K562 (cell line): ENCODE measurements around the gene HP. TPM values are rescaled to one million over a fixed set of nuclear protein-coding genes. Genes with fewer than 3 reads are reported as not detected.

Source experiments
- ATAC-seq: fragments of 200-7000 bp; cut with Tn5 transposase; 3 replicates; pipeline ENCODE4 v1.9.1; 2020; ENCODE audit warnings: moderate library complexity
- BruUV-seq: library from RNA; stranded (reverse); fragments of 400-500 nt; replicated peaks from 2 replicates; lab custom pipeline; 2021; lab: Mats Ljungman, UMichigan
- CTCF ChIA-PET: fragments of 300-600 bp; formaldehyde crosslinking; extraction: SDS; loops from one replicate; lab custom pipeline; 2021; ENCODE audit warnings: low intra/inter-chr PET ratio; lab: Yijun Ruan, JAX
- POLR2A ChIA-PET: fragments of 300-600, 350-650 bp; sonication (Branson Sonifier 250); formaldehyde crosslinking; extraction: SDS; loops from one replicate; lab custom pipeline; 2021; ENCODE audit warnings: antibody characterized with exemption, inconsistent platforms; lab: Yijun Ruan, JAX
- DNase-seq, 4 experiments: peaks; one replicate each; pipeline versions ENCODE4 v3.0.0 to v3.0.0-alpha.2; 2011 to 2018; ENCODE audit warnings: low spot score in 3 of 4, mixed read lengths in 3 of 4; ENCODE audit errors: extremely low read depth in 1 of 4
- FAIRE-seq: peaks from 2 replicates; lab custom pipeline; 2011; peaks lifted over from hg19 to GRCh38; lab: Jason Lieb, UNC
- H2AFZ ChIP-seq: 2 replicates; pipeline ENCODE4 v1.6.0; 2011; ENCODE audit warnings: low read depth, low read length, control low read depth, inconsistent platforms
- H3K27ac ChIP-seq: fragments of 200-600 bp; 3 replicates; pipeline ENCODE4 v1.8.0; 2011; ENCODE audit warnings: low read depth, mild to moderate bottlenecking, control low read depth, inconsistent platforms, low read length, moderate library complexity, mixed read lengths; ENCODE audit errors: extremely low read depth
- H3K27me3 ChIP-seq, 2 experiments: fragments of 300-600 bp in 1 of 2; 2 replicates in 1 of 2; 3 replicates in 1 of 2; pipeline versions ENCODE4 v1.6.0 to v1.8.0; 2011; ENCODE audit warnings: inconsistent platforms in 2 of 2, low read length in 2 of 2, mild to moderate bottlenecking in 1 of 2, mixed read lengths in 1 of 2, moderate library complexity in 1 of 2; ENCODE audit not compliant: control insufficient read depth in 2 of 2, insufficient read depth in 2 of 2
- H3K36me3 ChIP-seq: fragments of 300-600 bp; 3 replicates; pipeline ENCODE4 v1.8.0; 2011; ENCODE audit warnings: mild to moderate bottlenecking, low read length, inconsistent platforms; ENCODE audit not compliant: control insufficient read depth, insufficient read depth
- H3K4me1 ChIP-seq, 2 experiments: fragments of 200-600 bp in 1 of 2; replicated peaks in 1 of 2; 2 replicates in 1 of 2; 3 replicates in 1 of 2; pipeline versions ENCODE4 v1.5.1 to v1.8.0; 2011; ENCODE audit warnings: inconsistent platforms in 2 of 2, low read length in 2 of 2, mild to moderate bottlenecking in 1 of 2, mixed read lengths in 1 of 2, moderate library complexity in 1 of 2; ENCODE audit not compliant: control insufficient read depth in 2 of 2, insufficient read depth in 2 of 2
- H3K4me2 ChIP-seq: 2 replicates; pipeline ENCODE4 v1.6.1; 2011; ENCODE audit warnings: low read length, control low read depth, inconsistent platforms, mixed read lengths; ENCODE audit not compliant: insufficient read depth
- H3K4me3 ChIP-seq: fragments of 200-600 bp; sonication (generic), shearing (Covaris generic); 2 replicates; pipeline ENCODE4 v1.5.1; 2016; ENCODE audit warnings: control low read depth, inconsistent platforms
- H3K79me2 ChIP-seq: fragments of 200-600 bp; 3 replicates; pipeline ENCODE4 v1.8.0; 2011; ENCODE audit warnings: low read length, inconsistent platforms; ENCODE audit not compliant: control insufficient read depth, insufficient read depth
- H3K9ac ChIP-seq, 2 experiments: 2 replicates each; pipeline versions ENCODE4 v1.6.0 to v1.6.1; 2011; ENCODE audit warnings: low read depth in 2 of 2, low read length in 2 of 2, control low read depth in 1 of 2, inconsistent platforms in 1 of 2, mild to moderate bottlenecking in 1 of 2, mixed read lengths in 1 of 2; ENCODE audit not compliant: insufficient read depth in 1 of 2
- H3K9me1 ChIP-seq: one replicate; pipeline ENCODE4 v1.6.0; 2011; ENCODE audit warnings: inconsistent platforms, mild to moderate bottlenecking, low read length, moderate library complexity; ENCODE audit not compliant: control insufficient read depth, insufficient read depth
- H3K9me3 ChIP-seq: replicated peaks from 2 replicates; pipeline ENCODE4 v1.5.1; 2011; ENCODE audit warnings: low read depth, low read length, inconsistent platforms; ENCODE audit not compliant: control insufficient read depth, insufficient read depth
- H4K20me1 ChIP-seq: replicated peaks from 2 replicates; pipeline ENCODE4 v1.6.1; 2011; ENCODE audit warnings: low read length, inconsistent platforms, mixed read lengths; ENCODE audit not compliant: control insufficient read depth, insufficient read depth
- CREB3L1 ChIP-seq: fragments of 450-650 bp; IDR thresholded peaks from 2 replicates; pipeline ENCODE4 v1.6.1; 2014; ENCODE audit warnings: low read depth, mild to moderate bottlenecking, moderate library complexity, borderline replicate concordance
- HEY1 ChIP-seq: fragments of 250-450 bp; sonication (Bioruptor Pico); IDR thresholded peaks from 2 replicates; pipeline ENCODE4 v1.5.0; 2020; ENCODE audit warnings: mild to moderate bottlenecking, moderate library complexity, borderline replicate concordance
- MNT ChIP-seq, 2 experiments: fragments of 450-650 bp; conservative IDR thresholded peaks; 2 replicates each; pipeline ENCODE4 v1.6.1; 2017; ENCODE audit warnings: mild to moderate bottlenecking in 2 of 2, moderate library complexity in 2 of 2
- MXD1 ChIP-seq: fragments of 250-450 bp; sonication (Bioruptor Pico); IDR thresholded peaks from 2 replicates; pipeline ENCODE4 v1.8.0; 2021; ENCODE audit warnings: borderline replicate concordance, mild to moderate bottlenecking, moderate library complexity; ENCODE audit not compliant: poor library complexity, severe bottlenecking
- NUFIP1 ChIP-seq: fragments of 450-650 bp; IDR thresholded peaks from 2 replicates; pipeline ENCODE4 v1.6.1; 2018; ENCODE audit not compliant: partially characterized antibody
- TSC22D4 ChIP-seq: fragments of 450-650 bp; IDR thresholded peaks from 2 replicates; pipeline ENCODE4 v1.6.1; 2016; ENCODE audit warnings: missing genetic modification characterization, missing biosample characterization, control low read depth
- ZNF584 ChIP-seq: fragments of 200-800 bp; sonication (Bioruptor generic); IDR thresholded peaks from 2 replicates; pipeline ENCODE4 v1.6.1; 2016; ENCODE audit warnings: low read depth, mild to moderate bottlenecking, missing genetic modification characterization, missing compliant biosample characterization
- ZNF586 ChIP-seq: fragments of 450-650 bp; formaldehyde crosslinking; conservative IDR thresholded peaks from 2 replicates; pipeline ENCODE4 v1.4.0; 2020; ENCODE audit warnings: mild to moderate bottlenecking, moderate library complexity
- ZNF79 ChIP-seq: fragments of 250-450 bp; sonication (Bioruptor Pico); IDR thresholded peaks from 2 replicates; pipeline ENCODE4 v1.4.0; 2020; ENCODE audit warnings: low read depth, mild to moderate bottlenecking, moderate library complexity
- WGBS: fragments of 100-300 bp; shearing (Covaris generic); methylation state at CpG from one replicate; pipeline ENCODE4 v1.1.6; 2016; ENCODE audit warnings: low coverage, mixed read lengths; ENCODE audit not compliant: insufficient coverage; ENCODE audit errors: missing lambda C conversion rate; 5-methylcytosine and 5-hydroxymethylcytosine counted together
- in situ Hi-C: fragments of 300-500 bp; cut with MboI; formaldehyde crosslinking; loops from 4 replicates; pipeline ENCODE4 v1.15.0; 2018; ENCODE audit warnings: inconsistent platforms, mixed read lengths
- intact Hi-C: fragments of 100-400 bp; cut with micrococcal nuclease; formaldehyde crosslinking; loops from 2 replicates; pipeline ENCODE4 v1.14.2; 2022
- polyA plus RNA-seq, 8 experiments: library from polyadenylated mRNA; depleted of rRNA in 4 of 8; stranded (reverse) in 5 of 8; unstranded in 3 of 8; fragments of >200 nt; fragmentation: Nextera tagmentation in 2 of 8; fragmentation: Illumina TruSeq in 1 of 8; extraction: Ambion mirVana in 2 of 8; extraction: Trizol in 1 of 8; gene quantifications; 2 replicates each; pipeline versions ENCODE4 v1.2.1 to v1.2.3, GENCODE V29; 2011 to 2014; ENCODE audit warnings: inconsistent platforms in 1 of 8, missing spikeins in 1 of 8
- total RNA-seq, 7 experiments: library from RNA; depleted of rRNA in 6 of 7; stranded (reverse); fragments of >200 nt in 6 of 7; fragmentation: Illumina TruSeq in 2 of 7; extraction: Trizol in 2 of 7; gene quantifications; 2 replicates each; pipeline versions ENCODE4 v1.2.1 to v1.2.3, GENCODE V29; 2011 to 2021; ENCODE audit warnings: low replicate concordance in 1 of 7
- TF ChIP-seq, protein P1 (sequence below): fragments of 450-650 bp; IDR thresholded peaks from 2 replicates; pipeline ENCODE4 v1.6.1; 2017; ENCODE audit warnings: antibody characterized with exemption, mild to moderate bottlenecking
- TF ChIP-seq, protein P2 (sequence below): fragments of 450-650 bp; IDR thresholded peaks from 2 replicates; pipeline ENCODE4 v1.6.1; 2016; ENCODE audit warnings: missing biosample characterization, missing genetic modification characterization

HP gene
- total and polyA plus RNA-seq, 9 of the 15 experiments (the other 6 are each of a cell fraction or from before 2014, with no cell fraction given), result 0.04 to 8.7 TPM; not detected in 7

DNA sequence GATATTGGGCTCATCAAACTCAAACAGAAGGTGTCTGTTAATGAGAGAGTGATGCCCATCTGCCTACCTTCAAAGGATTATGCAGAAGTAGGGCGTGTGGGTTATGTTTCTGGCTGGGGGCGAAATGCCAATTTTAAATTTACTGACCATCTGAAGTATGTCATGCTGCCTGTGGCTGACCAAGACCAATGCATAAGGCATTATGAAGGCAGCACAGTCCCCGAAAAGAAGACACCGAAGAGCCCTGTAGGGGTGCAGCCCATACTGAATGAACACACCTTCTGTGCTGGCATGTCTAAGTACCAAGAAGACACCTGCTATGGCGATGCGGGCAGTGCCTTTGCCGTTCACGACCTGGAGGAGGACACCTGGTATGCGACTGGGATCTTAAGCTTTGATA lies 6.1 kb downstream of the HP start (continued):
- TF ChIP-seq, protein P1, sequence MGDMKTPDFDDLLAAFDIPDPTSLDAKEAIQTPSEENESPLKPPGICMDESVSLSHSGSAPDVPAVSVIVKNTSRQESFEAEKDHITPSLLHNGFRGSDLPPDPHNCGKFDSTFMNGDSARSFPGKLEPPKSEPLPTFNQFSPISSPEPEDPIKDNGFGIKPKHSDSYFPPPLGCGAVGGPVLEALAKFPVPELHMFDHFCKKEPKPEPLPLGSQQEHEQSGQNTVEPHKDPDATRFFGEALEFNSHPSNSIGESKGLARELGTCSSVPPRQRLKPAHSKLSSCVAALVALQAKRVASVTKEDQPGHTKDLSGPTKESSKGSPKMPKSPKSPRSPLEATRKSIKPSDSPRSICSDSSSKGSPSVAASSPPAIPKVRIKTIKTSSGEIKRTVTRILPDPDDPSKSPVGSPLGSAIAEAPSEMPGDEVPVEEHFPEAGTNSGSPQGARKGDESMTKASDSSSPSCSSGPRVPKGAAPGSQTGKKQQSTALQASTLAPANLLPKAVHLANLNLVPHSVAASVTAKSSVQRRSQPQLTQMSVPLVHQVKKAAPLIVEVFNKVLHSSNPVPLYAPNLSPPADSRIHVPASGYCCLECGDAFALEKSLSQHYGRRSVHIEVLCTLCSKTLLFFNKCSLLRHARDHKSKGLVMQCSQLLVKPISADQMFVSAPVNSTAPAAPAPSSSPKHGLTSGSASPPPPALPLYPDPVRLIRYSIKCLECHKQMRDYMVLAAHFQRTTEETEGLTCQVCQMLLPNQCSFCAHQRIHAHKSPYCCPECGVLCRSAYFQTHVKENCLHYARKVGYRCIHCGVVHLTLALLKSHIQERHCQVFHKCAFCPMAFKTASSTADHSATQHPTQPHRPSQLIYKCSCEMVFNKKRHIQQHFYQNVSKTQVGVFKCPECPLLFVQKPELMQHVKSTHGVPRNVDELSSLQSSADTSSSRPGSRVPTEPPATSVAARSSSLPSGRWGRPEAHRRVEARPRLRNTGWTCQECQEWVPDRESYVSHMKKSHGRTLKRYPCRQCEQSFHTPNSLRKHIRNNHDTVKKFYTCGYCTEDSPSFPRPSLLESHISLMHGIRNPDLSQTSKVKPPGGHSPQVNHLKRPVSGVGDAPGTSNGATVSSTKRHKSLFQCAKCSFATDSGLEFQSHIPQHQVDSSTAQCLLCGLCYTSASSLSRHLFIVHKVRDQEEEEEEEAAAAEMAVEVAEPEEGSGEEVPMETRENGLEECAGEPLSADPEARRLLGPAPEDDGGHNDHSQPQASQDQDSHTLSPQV, result no peak
- TF ChIP-seq ZNF586 (CRISPR knock-in tag) (no peak), MNT (conservative IDR thresholded peaks at IDR 0.05) (no peak), ZNF79 (CRISPR knock-in tag) (no peak)
- TF ChIP-seq, all 486 proteins: peak for 0

- intact Hi-C loops, result loop anchor here (10.0 kb wide), 1 partner anchor 93 kb away; no protein-coding TSS in a partner anchor
- CTCF ChIA-PET, result no interaction called here
- Histone ChIP-seq H3K9me1 (no peaks in the 10 kb centered on the region), H3K4me1 (no peaks in the 10 kb centered on the region), H3K4me2 (no peak overlapping the region), H3K27me3 (peaks cover 12 to 15% of the 10 kb centered on the region in 2 experiments; a peak in 4 of 5 replicates), H3K79me2 (no peaks in the 10 kb centered on the region), H3K36me3 (no peaks in the 10 kb centered on the region), H2AFZ (no peak overlapping the region), H3K27ac (no peak overlapping the region), H3K9me3 (no peaks in the 10 kb centered on the region), H3K4me3 (no peak overlapping the region), H3K9ac (no peak overlapping the region), H4K20me1 (no peaks in the 10 kb centered on the region)
- WGBS, result 0% methylated on average over 1 of the region's 1 CpG
- POLR2A ChIA-PET, result interaction anchor here (0.6 to 1.0 kb wide), 3 partner anchors 11 to 1902 kb away, joined by 3 read pairs; no protein-coding TSS in a partner anchor
- no TSS peak for BruUV-seq
- no peak for FAIRE-seq
- DNase-seq, result no peak
- ATAC-seq, result no peak
- in situ Hi-C loops, result no loop called here
- TF ChIP-seq HEY1 (CRISPR knock-in tag) (no peak), ZNF584 (CRISPR knock-in tag) (no peak), TSC22D4 (tag) (no peak), CREB3L1 (no peak), MXD1 (CRISPR knock-in tag) (no peak), NUFIP1 (no peak)
- TF ChIP-seq, protein P2, sequence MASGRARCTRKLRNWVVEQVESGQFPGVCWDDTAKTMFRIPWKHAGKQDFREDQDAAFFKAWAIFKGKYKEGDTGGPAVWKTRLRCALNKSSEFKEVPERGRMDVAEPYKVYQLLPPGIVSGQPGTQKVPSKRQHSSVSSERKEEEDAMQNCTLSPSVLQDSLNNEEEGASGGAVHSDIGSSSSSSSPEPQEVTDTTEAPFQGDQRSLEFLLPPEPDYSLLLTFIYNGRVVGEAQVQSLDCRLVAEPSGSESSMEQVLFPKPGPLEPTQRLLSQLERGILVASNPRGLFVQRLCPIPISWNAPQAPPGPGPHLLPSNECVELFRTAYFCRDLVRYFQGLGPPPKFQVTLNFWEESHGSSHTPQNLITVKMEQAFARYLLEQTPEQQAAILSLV (tag), result no peak
Measured at GRCh38 chr16:72061564-72061963, 7.3 kb downstream of the HP start.
